Measurements from ENCODE around the gene LRPAP1. TPM values are rescaled to one million over a fixed set of nuclear protein-coding genes. Genes with fewer than 3 reads are reported as not detected.
"Not testable (repeated sequence)": the region's sequence is repeated elsewhere in the genome, so short reads cannot be mapped to it uniquely, and the experiment has no call there.

Gene LRPAP1
- total and polyA plus RNA-seq, 2 donors (not counting 1 experiment from before 2014, with no cell fraction given) = 64.6 to 86.8 TPM

DNA sequence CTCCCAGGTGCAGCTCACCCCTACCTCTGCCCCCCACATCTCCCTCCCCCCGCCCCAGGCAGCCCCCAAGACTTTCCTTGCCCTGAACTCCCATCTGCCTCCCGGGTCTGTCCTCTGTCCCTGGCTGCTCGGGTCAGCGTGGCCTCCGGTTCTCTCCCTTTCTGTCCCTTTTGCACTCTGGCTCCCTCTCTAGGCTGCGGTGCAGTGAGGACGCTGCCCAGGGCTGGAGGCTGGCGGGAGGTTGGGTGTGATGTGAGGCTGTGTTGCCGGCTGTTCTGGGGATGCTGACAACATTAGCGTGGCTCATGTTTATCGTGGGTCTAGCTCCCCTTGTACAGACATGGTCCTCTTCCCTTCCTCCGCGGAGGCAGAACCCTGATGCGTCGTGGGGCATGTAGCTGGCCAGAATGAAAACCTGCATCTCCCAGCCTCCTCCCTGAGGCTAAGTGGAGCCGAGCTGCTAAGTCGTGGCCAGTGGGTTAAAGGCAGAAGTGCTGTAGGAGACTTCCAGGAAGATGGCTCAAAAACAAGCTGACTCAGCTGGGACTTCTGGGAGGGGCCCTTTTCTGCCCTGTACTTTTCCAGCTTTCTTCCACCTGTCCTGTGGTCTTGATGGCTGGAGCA, 24.1 kb upstream of the LRPAP1 start:
- 91% methylated on average over 7 of the region's 17 CpGs for whole genome bisulfite sequencing (ENCODE audit: insufficient coverage)
- H3K4me1 ChIP-seq (ENCODE audit: control insufficient read depth in 2 of 2, insufficient read depth in 2 of 2, low read length in 2 of 2); H2AFZ ChIP-seq (ENCODE audit: insufficient read depth, low read depth, low read length, poor library complexity, severe bottlenecking); H3K4me1 Mint-ChIP-seq; intact Hi-C loops (cut with micrococcal nuclease); POLR2A ChIA-PET; H3K4me3 Mint-ChIP-seq; H3K79me2 ChIP-seq (ENCODE audit: control insufficient read depth, insufficient read depth, low read length); H3K27me3 ChIP-seq (replicated peaks in 1 of 4; ENCODE audit: control extremely low read depth in 1 of 4, control insufficient read depth in 3 of 4, insufficient read depth in 4 of 4, low read length in 3 of 4); H3K9me3 ChIP-seq (ENCODE audit: control extremely low read depth in 1 of 3, control insufficient read depth in 2 of 3, insufficient read depth in 1 of 3, low read length in 2 of 3); CTCF ChIA-PET; H3K27ac Mint-ChIP-seq; H3K27me3 Mint-ChIP-seq; ATAC-seq (ENCODE audit: low read depth); H3K9me3 Mint-ChIP-seq (ENCODE audit: insufficient read depth); DNase-seq; H4K20me1 ChIP-seq (ENCODE audit: control insufficient read depth, insufficient read depth, low read length, poor library complexity, severe bottlenecking); H3K9ac ChIP-seq (ENCODE audit: low read length); H3K27ac ChIP-seq (ENCODE audit: low read length in 2 of 2); H3K36me3 ChIP-seq (replicated peaks in 1 of 2; ENCODE audit: control extremely low read depth in 1 of 2, control insufficient read depth in 1 of 2, extremely low read depth in 1 of 2, insufficient read depth in 2 of 2, low read length in 1 of 2); H3K4me2 ChIP-seq (replicated peaks; ENCODE audit: low read depth, low read length, poor library complexity, severe bottlenecking); H3K4me3 ChIP-seq (ENCODE audit: control extremely low read depth in 1 of 5, extremely low read depth in 1 of 5, insufficient read depth in 1 of 5, low read depth in 2 of 5, low read length in 4 of 5): not testable (repeated sequence)

DNA sequence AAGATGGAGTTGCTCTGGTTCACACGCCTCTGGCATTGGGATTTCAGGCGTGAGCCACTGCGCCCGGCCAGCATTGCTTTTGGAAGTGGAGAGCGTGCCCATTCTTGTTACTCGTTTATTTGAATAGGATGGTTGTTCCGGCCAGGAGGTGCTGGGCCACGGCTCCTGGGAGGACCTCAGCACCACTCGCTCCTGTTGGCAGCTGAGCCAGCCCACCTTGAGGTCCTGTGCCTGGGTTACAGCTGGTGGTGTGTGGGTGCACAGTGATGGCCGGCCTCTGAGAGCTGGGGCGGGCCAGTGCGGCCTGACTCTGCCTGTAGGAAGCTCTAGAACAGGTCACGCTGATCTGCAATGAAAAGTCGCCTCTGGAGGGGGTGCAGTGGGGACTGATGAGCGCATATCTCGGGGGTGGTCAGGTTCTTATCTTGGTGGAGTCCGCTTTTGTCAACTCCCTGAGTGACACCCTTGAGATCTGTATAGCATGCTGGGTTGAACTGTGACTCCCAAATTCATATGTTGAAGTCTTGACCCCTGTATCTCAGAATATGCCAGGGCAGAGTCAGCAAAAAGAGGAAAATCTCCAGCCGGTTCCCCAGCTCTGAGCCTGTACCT, 23.3 kb upstream of the LRPAP1 start:
- POLR2A ChIA-PET; intact Hi-C loops (cut with micrococcal nuclease); DNase-seq: not testable (repeated sequence)

DNA sequence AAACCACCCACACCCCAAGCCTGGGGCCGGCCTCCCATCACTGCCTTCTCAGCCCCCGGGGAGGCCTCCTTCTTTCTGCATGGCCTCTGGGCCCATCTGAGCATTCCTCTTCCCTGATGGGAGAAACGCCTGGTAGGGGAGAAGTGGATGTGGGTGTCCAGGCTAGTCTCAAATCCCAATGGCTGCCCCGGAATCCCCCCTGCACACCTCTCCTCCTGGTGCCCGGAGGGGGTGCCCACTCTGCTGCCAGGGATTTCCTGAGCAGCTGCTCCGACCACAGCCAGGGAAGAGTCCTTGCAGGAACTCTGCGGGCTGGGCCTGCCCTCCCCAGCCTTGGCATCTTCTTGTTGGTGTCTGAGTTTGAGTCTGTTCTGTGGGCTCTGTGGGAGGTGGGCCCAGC, 19.1 kb upstream of the LRPAP1 start:
- H3K27me3 Mint-ChIP-seq; H4K20me1 ChIP-seq (ENCODE audit: control insufficient read depth, insufficient read depth, low read length, poor library complexity, severe bottlenecking); H3K4me1 ChIP-seq (ENCODE audit: control insufficient read depth in 2 of 2, insufficient read depth in 2 of 2, low read length in 2 of 2); H3K4me2 ChIP-seq (replicated peaks; ENCODE audit: low read depth, low read length, poor library complexity, severe bottlenecking); H3K27ac ChIP-seq (ENCODE audit: low read length in 2 of 2); H3K27ac Mint-ChIP-seq; H3K9me3 ChIP-seq (ENCODE audit: control extremely low read depth in 1 of 3, control insufficient read depth in 2 of 3, insufficient read depth in 1 of 3, low read length in 2 of 3); ATAC-seq (ENCODE audit: low read depth); POLR2A ChIA-PET; H3K27me3 ChIP-seq (replicated peaks in 1 of 4; ENCODE audit: control extremely low read depth in 1 of 4, control insufficient read depth in 3 of 4, insufficient read depth in 4 of 4, low read length in 3 of 4); H3K79me2 ChIP-seq (ENCODE audit: control insufficient read depth, insufficient read depth, low read length); H3K9me3 Mint-ChIP-seq (ENCODE audit: insufficient read depth); H3K4me3 Mint-ChIP-seq; DNase-seq; CTCF ChIA-PET; H3K36me3 ChIP-seq (replicated peaks in 1 of 2; ENCODE audit: control extremely low read depth in 1 of 2, control insufficient read depth in 1 of 2, extremely low read depth in 1 of 2, insufficient read depth in 2 of 2, low read length in 1 of 2); H3K4me1 Mint-ChIP-seq; H2AFZ ChIP-seq (ENCODE audit: insufficient read depth, low read depth, low read length, poor library complexity, severe bottlenecking); intact Hi-C loops (cut with micrococcal nuclease); H3K4me3 ChIP-seq (ENCODE audit: control extremely low read depth in 1 of 5, extremely low read depth in 1 of 5, insufficient read depth in 1 of 5, low read depth in 2 of 5, low read length in 4 of 5); H3K9ac ChIP-seq (ENCODE audit: low read length): not testable (repeated sequence)
- WGBS (ENCODE audit: insufficient coverage) = no CpG with 5 or more reads among the region's 7 CpGs

More for the DNA sequence above, 23.3 kb upstream of the LRPAP1 start:
- H3K4me2 ChIP-seq (replicated peaks; ENCODE audit: low read depth, low read length, poor library complexity, severe bottlenecking); H3K27me3 Mint-ChIP-seq; H3K27ac Mint-ChIP-seq; H3K36me3 ChIP-seq (replicated peaks in 1 of 2; ENCODE audit: control extremely low read depth in 1 of 2, control insufficient read depth in 1 of 2, extremely low read depth in 1 of 2, insufficient read depth in 2 of 2, low read length in 1 of 2); H3K4me3 ChIP-seq (ENCODE audit: control extremely low read depth in 1 of 5, extremely low read depth in 1 of 5, insufficient read depth in 1 of 5, low read depth in 2 of 5, low read length in 4 of 5); H3K27ac ChIP-seq (ENCODE audit: low read length in 2 of 2); H3K79me2 ChIP-seq (ENCODE audit: control insufficient read depth, insufficient read depth, low read length); CTCF ChIA-PET; H3K9ac ChIP-seq (ENCODE audit: low read length); H3K9me3 Mint-ChIP-seq (ENCODE audit: insufficient read depth); H2AFZ ChIP-seq (ENCODE audit: insufficient read depth, low read depth, low read length, poor library complexity, severe bottlenecking); H3K9me3 ChIP-seq (ENCODE audit: control extremely low read depth in 1 of 3, control insufficient read depth in 2 of 3, insufficient read depth in 1 of 3, low read length in 2 of 3); H3K27me3 ChIP-seq (replicated peaks in 1 of 4; ENCODE audit: control extremely low read depth in 1 of 4, control insufficient read depth in 3 of 4, insufficient read depth in 4 of 4, low read length in 3 of 4); ATAC-seq (ENCODE audit: low read depth); H3K4me1 ChIP-seq (ENCODE audit: control insufficient read depth in 2 of 2, insufficient read depth in 2 of 2, low read length in 2 of 2); H3K4me1 Mint-ChIP-seq; H3K4me3 Mint-ChIP-seq; H4K20me1 ChIP-seq (ENCODE audit: control insufficient read depth, insufficient read depth, low read length, poor library complexity, severe bottlenecking): not testable (repeated sequence)
- 91% methylated on average over 16 of the region's 18 CpGs for WGBS (ENCODE audit: insufficient coverage)

DNA sequence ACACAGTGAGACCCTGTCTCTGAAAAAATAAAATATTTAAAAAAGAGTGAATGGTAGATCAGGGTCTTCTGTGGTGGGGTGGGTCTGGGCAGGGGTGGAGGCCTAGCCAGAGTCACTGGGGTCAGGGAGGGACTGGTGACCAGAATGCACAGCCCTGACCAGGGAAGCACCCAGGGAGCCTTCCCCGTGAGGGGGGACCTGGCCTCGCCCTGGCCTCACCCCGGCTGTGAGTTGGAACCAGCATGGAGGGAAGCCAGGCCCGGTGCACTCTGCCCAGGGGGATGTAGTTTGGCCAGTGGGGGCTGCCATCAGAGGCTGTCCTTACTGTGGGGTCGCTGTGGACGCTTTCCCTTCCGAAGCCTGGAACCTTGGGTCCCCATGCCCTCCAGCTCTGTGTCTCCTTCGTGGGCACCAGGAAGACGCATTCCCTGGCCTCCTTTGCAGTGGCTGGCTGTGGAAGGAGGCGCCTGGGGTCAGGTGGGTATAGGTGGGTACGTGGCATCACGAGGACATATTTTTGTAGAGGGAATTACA, 18.6 kb upstream of the LRPAP1 start:
- CTCF ChIA-PET, POLR2A ChIA-PET: not testable (repeated sequence)

More for the DNA sequence above, 18.6 kb upstream of the LRPAP1 start:
- H4K20me1 ChIP-seq (ENCODE audit: control insufficient read depth, insufficient read depth, low read length, poor library complexity, severe bottlenecking); H3K9me3 ChIP-seq (ENCODE audit: control extremely low read depth in 1 of 3, control insufficient read depth in 2 of 3, insufficient read depth in 1 of 3, low read length in 2 of 3); H2AFZ ChIP-seq (ENCODE audit: insufficient read depth, low read depth, low read length, poor library complexity, severe bottlenecking); H3K27me3 Mint-ChIP-seq; intact Hi-C loops (cut with micrococcal nuclease); H3K4me3 Mint-ChIP-seq; H3K4me3 ChIP-seq (ENCODE audit: control extremely low read depth in 1 of 5, extremely low read depth in 1 of 5, insufficient read depth in 1 of 5, low read depth in 2 of 5, low read length in 4 of 5); H3K4me1 ChIP-seq (ENCODE audit: control insufficient read depth in 2 of 2, insufficient read depth in 2 of 2, low read length in 2 of 2); H3K79me2 ChIP-seq (ENCODE audit: control insufficient read depth, insufficient read depth, low read length); H3K9me3 Mint-ChIP-seq (ENCODE audit: insufficient read depth); H3K9ac ChIP-seq (ENCODE audit: low read length); ATAC-seq (ENCODE audit: low read depth); H3K4me1 Mint-ChIP-seq; H3K27me3 ChIP-seq (replicated peaks in 1 of 4; ENCODE audit: control extremely low read depth in 1 of 4, control insufficient read depth in 3 of 4, insufficient read depth in 4 of 4, low read length in 3 of 4); H3K27ac ChIP-seq (ENCODE audit: low read length in 2 of 2); DNase-seq; H3K4me2 ChIP-seq (replicated peaks; ENCODE audit: low read depth, low read length, poor library complexity, severe bottlenecking); H3K36me3 ChIP-seq (replicated peaks in 1 of 2; ENCODE audit: control extremely low read depth in 1 of 2, control insufficient read depth in 1 of 2, extremely low read depth in 1 of 2, insufficient read depth in 2 of 2, low read length in 1 of 2); H3K27ac Mint-ChIP-seq: not testable (repeated sequence)
- 100% methylated on average over 3 of the region's 12 CpGs for WGBS (ENCODE audit: insufficient coverage)
